SK-N-SH (cell line): Measurements from ENCODE around the gene AIPL1. TPM values are rescaled to one million over a fixed set of nuclear protein-coding genes. Genes with fewer than 3 reads are reported as not detected.

Experiments
- CTCF ChIA-PET: fragments of 300-600, 350-600 bp; formaldehyde crosslinking; extraction: SDS; loops from one replicate; lab custom pipeline; 2021; lab: Yijun Ruan, JAX
- POLR2A ChIA-PET: fragments of 350-600 bp; sonication (Branson Sonifier 250); formaldehyde crosslinking; extraction: SDS; loops from one replicate; lab custom pipeline; 2020; ENCODE audit warnings: antibody characterized with exemption, inconsistent platforms; lab: Yijun Ruan, JAX
- DNase-seq: peaks from one replicate; pipeline ENCODE4 v3.0.0; 2012
- H2AFZ ChIP-seq: fragments of 200-600 bp; sonication (generic); 2 replicates; pipeline ENCODE4 v1.8.1; 2016; ENCODE audit warnings: antibody characterized with exemption, mild to moderate bottlenecking, low read depth
- H3F3A ChIP-seq: fragments of 200-600 bp; sonication (generic); replicated peaks from 2 replicates; pipeline ENCODE3; 2016; ENCODE audit warnings: antibody characterized with exemption, mild to moderate bottlenecking; ENCODE audit not compliant: insufficient read depth
- H3K27ac ChIP-seq, 2 experiments: fragments of 200-500 bp in 1 of 2; fragments of 200-600 bp in 1 of 2; sonication (Bioruptor generic) in 1 of 2; sonication (generic), shearing (Covaris generic) in 1 of 2; 2 replicates each; pipeline versions ENCODE4 v1.5.1 to v1.6.1; 2014 to 2016; ENCODE audit warnings: low read depth in 2 of 2, inconsistent platforms in 1 of 2, low read length in 1 of 2, mild to moderate bottlenecking in 1 of 2, mixed read lengths in 1 of 2
- H3K27me3 ChIP-seq: fragments of 200-600 bp; sonication (generic), shearing (Covaris generic); 2 replicates; pipeline ENCODE4 v1.6.1; 2016; ENCODE audit warnings: mixed run types; ENCODE audit not compliant: insufficient read depth
- H3K36me3 ChIP-seq, 2 experiments: fragments of 200-500 bp in 1 of 2; fragments of 200-600 bp in 1 of 2; sonication (Bioruptor generic) in 1 of 2; sonication (generic) in 1 of 2; replicated peaks in 1 of 2; 2 replicates each; pipeline versions ENCODE3 to v1.5.1; 2014 to 2016; ENCODE audit warnings: low read length in 1 of 2, mild to moderate bottlenecking in 1 of 2; ENCODE audit not compliant: insufficient read depth in 2 of 2, control insufficient read depth in 1 of 2
- H3K4me1 ChIP-seq, 2 experiments: fragments of 200-500 bp in 1 of 2; fragments of 200-600 bp in 1 of 2; sonication (Bioruptor generic) in 1 of 2; sonication (generic), shearing (Covaris generic) in 1 of 2; 2 replicates each; pipeline versions ENCODE4 v1.5.1 to v1.6.1; 2014 to 2016; ENCODE audit warnings: low read depth in 1 of 2, low read length in 1 of 2, mixed run types in 1 of 2; ENCODE audit not compliant: insufficient read depth in 2 of 2, control insufficient read depth in 1 of 2
- H3K4me2 ChIP-seq: fragments of 200-600 bp; sonication (generic), shearing (Covaris generic); 2 replicates; pipeline ENCODE4 v1.6.1; 2017; ENCODE audit warnings: mixed run types
- H3K4me3 ChIP-seq, 2 experiments: fragments of 200-500 bp in 1 of 2; fragments of 200-600 bp in 1 of 2; sonication (Bioruptor generic) in 1 of 2; sonication (generic), shearing (Covaris generic) in 1 of 2; 2 replicates each; pipeline versions ENCODE4 v1.5.1 to v1.8.1; 2014 to 2016; ENCODE audit warnings: low read depth in 2 of 2, inconsistent platforms in 1 of 2, low read length in 1 of 2, mild to moderate bottlenecking in 1 of 2, mixed read lengths in 1 of 2, moderate library complexity in 1 of 2
- H3K79me2 ChIP-seq: fragments of 200-600 bp; sonication (generic); 2 replicates; pipeline ENCODE4 v1.8.1; 2017; ENCODE audit warnings: mild to moderate bottlenecking; ENCODE audit not compliant: insufficient read depth
- H3K9ac ChIP-seq: fragments of 200-600 bp; sonication (generic); 2 replicates; pipeline ENCODE4 v1.6.1; 2017; ENCODE audit warnings: mixed run types
- H3K9me2 ChIP-seq: fragments of 200-600 bp; sonication (generic); 2 replicates; pipeline ENCODE4 v1.6.1; 2017; ENCODE audit warnings: mixed run types
- H3K9me3 ChIP-seq: fragments of 200-600 bp; sonication (generic); 2 replicates; pipeline ENCODE4 v1.6.1; 2017; ENCODE audit warnings: mixed run types, mild to moderate bottlenecking, moderate library complexity
- H4K20me1 ChIP-seq: fragments of 200-600 bp; sonication (generic); 2 replicates; pipeline ENCODE4 v1.6.1; 2017; ENCODE audit warnings: mild to moderate bottlenecking, mixed run types; ENCODE audit not compliant: insufficient read depth
- CHD2 ChIP-seq: fragments of 150-350 bp; IDR thresholded peaks from 2 replicates; pipeline ENCODE4 v1.6.1; 2018; ENCODE audit warnings: low read length; ENCODE audit not compliant: partially characterized antibody
- CTCF ChIP-seq: fragments of 200-600 bp; sonication (generic); IDR thresholded peaks from 2 replicates; pipeline ENCODE4 v1.6.1; 2017; ENCODE audit warnings: antibody characterized with exemption, mild to moderate bottlenecking, moderate library complexity
- FOSL2 ChIP-seq: IDR thresholded peaks from 2 replicates; pipeline ENCODE4 v1.4.0; 2012; ENCODE audit warnings: low read depth, mild to moderate bottlenecking, moderate library complexity, borderline replicate concordance
- FOXJ3 ChIP-seq: sonication (generic); formaldehyde crosslinking; IDR thresholded peaks from 2 replicates; pipeline ENCODE4 v1.5.1; 2020; ENCODE audit warnings: mild to moderate bottlenecking, missing genetic modification reagents
- FOXM1 ChIP-seq: IDR thresholded peaks from 2 replicates; pipeline ENCODE4 v1.4.0; 2012; ENCODE audit warnings: low read depth, mild to moderate bottlenecking
- GATA2 ChIP-seq: sonication (generic); formaldehyde crosslinking; IDR thresholded peaks from 2 replicates; pipeline ENCODE4 v1.5.0; 2020; ENCODE audit warnings: mild to moderate bottlenecking, missing genetic modification reagents
- MAX ChIP-seq: IDR thresholded peaks from 2 replicates; pipeline ENCODE4 v1.4.0; 2012; ENCODE audit warnings: low read depth
- MEF2A ChIP-seq: IDR thresholded peaks from 2 replicates; pipeline ENCODE4 v1.4.0; 2012; ENCODE audit warnings: low read depth, borderline replicate concordance
- MXI1 ChIP-seq: IDR thresholded peaks from 2 replicates; pipeline ENCODE4 v1.6.1; 2012; ENCODE audit warnings: mild to moderate bottlenecking, low read depth, low read length, improper control_type of control experiment
- PBX3 ChIP-seq: IDR thresholded peaks from 2 replicates; pipeline ENCODE4; 2012
- POLR2AphosphoS5 ChIP-seq: IDR thresholded peaks from 2 replicates; pipeline ENCODE4 v1.6.1; 2012; ENCODE audit warnings: low read depth, low read length
- TCF12 ChIP-seq: IDR thresholded peaks from 2 replicates; pipeline ENCODE4 v1.4.0; 2012
- USF1 ChIP-seq: IDR thresholded peaks from 2 replicates; pipeline ENCODE4 v1.4.0; 2012; ENCODE audit warnings: low read depth, borderline replicate concordance
- YY1 ChIP-seq: IDR thresholded peaks from 2 replicates; pipeline ENCODE4 v1.4.0; 2012; ENCODE audit warnings: low read depth, mild to moderate bottlenecking
- ZBTB33 ChIP-seq: IDR thresholded peaks from 2 replicates; pipeline ENCODE4 v1.4.0; 2012; ENCODE audit warnings: low read depth, borderline replicate concordance
- WGBS: methylation state at CpG from one replicate; pipeline ENCODE4 v1.1.6; 2017; ENCODE audit warnings: low lambda C conversion rate; 5-methylcytosine and 5-hydroxymethylcytosine counted together
- polyA plus RNA-seq, 3 experiments: library from polyadenylated mRNA; depleted of rRNA; stranded (reverse); fragments of >200 nt; gene quantifications; 2 replicates each; pipeline ENCODE4 v1.2.3, GENCODE V29; 2012

The AIPL1 gene
- polyA plus RNA-seq, 1 of the 3 experiments (the other 2 are of a cell fraction): not detected

GRCh38 chr17:6461792-6462524 lies 27.0 kb upstream of the AIPL1 start:
- H3K27ac ChIP-seq: no peak overlapping the region
- H3K9ac ChIP-seq: no peak overlapping the region
- H3K36me3 ChIP-seq: no peaks in the 10 kb centered on the region
- CTCF ChIA-PET: interaction anchor here (3.4 kb wide), 1 partner anchor 12 kb away, joined by 14 read pairs; no protein-coding TSS in a partner anchor
- H4K20me1 ChIP-seq: no peaks in the 10 kb centered on the region
- TF ChIP-seq POLR2AphosphoS5 (no peak), TCF12 (no peak), ZBTB33 (no peak), GATA2 (CRISPR knock-in tag) (no peak), FOXM1 (no peak), MXI1 (no peak), FOXJ3 (CRISPR knock-in tag) (no peak), MAX (no peak), CTCF (no peak), USF1 (no peak), CHD2 (no peak), YY1 (no peak), PBX3 (no peak), FOSL2 (no peak), MEF2A (no peak)
- no peak overlapping the region for H3K4me2 ChIP-seq
- H3K27me3 ChIP-seq: no peaks in the 10 kb centered on the region
- H3K4me1 ChIP-seq: peaks cover 3% of the 10 kb centered on the region in 2 experiments; a peak in 2 of 4 replicates
- WGBS: 73% methylated on average over 10 of the region's 10 CpGs
- H3F3A ChIP-seq: no peaks in the 10 kb centered on the region
- DNase-seq: no peak
- H3K9me2 ChIP-seq: no peaks in the 10 kb centered on the region
- H2AFZ ChIP-seq: no peak overlapping the region
- POLR2A ChIA-PET: no interaction called here
- H3K4me3 ChIP-seq: no peak overlapping the region
- H3K9me3 ChIP-seq: no peaks in the 10 kb centered on the region
- no peaks in the 10 kb centered on the region for H3K79me2 ChIP-seq
